Hindlimb muscle (tissue), 1 donor: ENCODE measurements around the gene PTPRN2. TPM values are rescaled to one million over a fixed set of nuclear protein-coding genes. Genes with fewer than 3 reads are reported as not detected.
"Not testable (repeated sequence)": the region's sequence is repeated elsewhere in the genome, so short reads cannot be mapped to it uniquely, and the experiment has no call there.

ENCODE experiments used
- DNase-seq: peaks from one replicate; pipeline ENCODE4 v3.0.0-alpha.2; 2013
- polyA plus RNA-seq: library from polyadenylated mRNA; unstranded; fragments of 120-200 nt; gene quantifications from one replicate; pipeline ENCODE4 v1.2.1, GENCODE V29; 2013; ENCODE audit not compliant: insufficient read length

The PTPRN2 gene
- polyA plus RNA-seq, 1 donor: 2.0 TPM

GRCh38 chr7:157699357-157700013 lies 888.1 kb downstream of the PTPRN2 start:
- DNase-seq: no peak

- not testable (repeated sequence) for DNase-seq
These were observed 890.3 kb downstream of the PTPRN2 start for GRCh38 chr7:157697287-157697686.

GRCh38 chr7:157695609-157696008 lies 892.0 kb downstream of the PTPRN2 start:
- not testable (repeated sequence) for DNase-seq

GRCh38 chr7:157694376-157694665 lies 893.3 kb downstream of the PTPRN2 start:
- no peak for DNase-seq

GRCh38 chr7:157693521-157694375 lies 893.9 kb downstream of the PTPRN2 start:
- DNase-seq: no peak

GRCh38 chr7:157693071-157693520 lies 894.5 kb downstream of the PTPRN2 start:
- no peak for DNase-seq

GRCh38 chr7:157692460-157693011 lies 895.1 kb downstream of the PTPRN2 start:
- DNase-seq: no peak

GRCh38 chr7:157691586-157692459 lies 895.8 kb downstream of the PTPRN2 start:
- DNase-seq: no peak

GRCh38 chr7:157690833-157691585 lies 896.6 kb downstream of the PTPRN2 start:
- DNase-seq: peak; percentile 69

GRCh38 chr7:157690058-157690832 lies 897.4 kb downstream of the PTPRN2 start:
- DNase-seq: no peak

GRCh38 chr7:157689269-157690057 lies 898.2 kb downstream of the PTPRN2 start:
- DNase-seq: no peak

GRCh38 chr7:157688533-157689268 lies 898.9 kb downstream of the PTPRN2 start:
- DNase-seq: no peak

GRCh38 chr7:157687845-157688532 lies 899.6 kb downstream of the PTPRN2 start:
- no peak for DNase-seq

GRCh38 chr7:157687158-157687557 lies 900.5 kb downstream of the PTPRN2 start:
- DNase-seq: no peak

- DNase-seq: no peak
These were observed 901.2 kb downstream of the PTPRN2 start for GRCh38 chr7:157686285-157686894.

GRCh38 chr7:157685430-157686284 lies 902.0 kb downstream of the PTPRN2 start:
- DNase-seq: no peak

- no peak for DNase-seq
These were observed 902.7 kb downstream of the PTPRN2 start for GRCh38 chr7:157684909-157685429.
